GF-D8 (cell line): ENCODE results near the gene DPYD.

ENCODE experiments used
- DNase-seq: peaks from one replicate; lab custom pipeline; 2025; lab: John Stamatoyannopoulos, UW

Gene DPYD

GRCh38 chr1:97427371-97427770 is 493.5 kb downstream of the DPYD start:
- DNase-seq: no peak

GRCh38 chr1:97424209-97424608 is 496.6 kb downstream of the DPYD start:
- DNase-seq: no peak

- no peak for DNase-seq
Observed at GRCh38 chr1:97423403-97423802, 497.4 kb downstream of the DPYD start.

GRCh38 chr1:97417661-97418060 is 503.2 kb downstream of the DPYD start:
- DNase-seq: no peak

GRCh38 chr1:97414682-97415312 is 506.0 kb downstream of the DPYD start:
- DNase-seq: no peak

GRCh38 chr1:97412737-97413136 is 508.1 kb downstream of the DPYD start:
- DNase-seq: no peak

- DNase-seq: no peak
Observed at GRCh38 chr1:97412166-97412565, 508.7 kb downstream of the DPYD start.

- no peak for DNase-seq
Observed at GRCh38 chr1:97396463-97396862, 524.4 kb downstream of the DPYD start.

- DNase-seq: no peak
Observed at GRCh38 chr1:97392701-97393100, 528.1 kb downstream of the DPYD start.

- DNase-seq: no peak
Observed at GRCh38 chr1:97385536-97386277, 535.1 kb downstream of the DPYD start.

GRCh38 chr1:97384294-97384968 is 536.4 kb downstream of the DPYD start:
- no peak for DNase-seq

GRCh38 chr1:97383797-97384196 is 537.0 kb downstream of the DPYD start:
- no peak for DNase-seq

GRCh38 chr1:97382206-97382605 is 538.6 kb downstream of the DPYD start:
- no peak for DNase-seq

GRCh38 chr1:97379387-97380075 is 541.3 kb downstream of the DPYD start:
- no peak for DNase-seq

GRCh38 chr1:97378596-97378995 is 542.2 kb downstream of the DPYD start:
- no peak for DNase-seq

GRCh38 chr1:97377432-97378034 is 543.3 kb downstream of the DPYD start:
- no peak for DNase-seq

GRCh38 chr1:97373000-97373399 is 547.8 kb downstream of the DPYD start:
- DNase-seq: no peak

GRCh38 chr1:97372531-97372930 is 548.3 kb downstream of the DPYD start:
- DNase-seq: no peak

GRCh38 chr1:97368296-97368695 is 552.5 kb downstream of the DPYD start:
- DNase-seq: no peak

- no peak for DNase-seq
Observed at GRCh38 chr1:97366984-97367383, 553.9 kb downstream of the DPYD start.

- DNase-seq: no peak
Observed at GRCh38 chr1:97365026-97365425, 555.8 kb downstream of the DPYD start.

GRCh38 chr1:97364086-97364485 is 556.7 kb downstream of the DPYD start:
- no peak for DNase-seq
